Measurements from ENCODE around the gene SMARCA2.

The SMARCA2 gene

DNA sequence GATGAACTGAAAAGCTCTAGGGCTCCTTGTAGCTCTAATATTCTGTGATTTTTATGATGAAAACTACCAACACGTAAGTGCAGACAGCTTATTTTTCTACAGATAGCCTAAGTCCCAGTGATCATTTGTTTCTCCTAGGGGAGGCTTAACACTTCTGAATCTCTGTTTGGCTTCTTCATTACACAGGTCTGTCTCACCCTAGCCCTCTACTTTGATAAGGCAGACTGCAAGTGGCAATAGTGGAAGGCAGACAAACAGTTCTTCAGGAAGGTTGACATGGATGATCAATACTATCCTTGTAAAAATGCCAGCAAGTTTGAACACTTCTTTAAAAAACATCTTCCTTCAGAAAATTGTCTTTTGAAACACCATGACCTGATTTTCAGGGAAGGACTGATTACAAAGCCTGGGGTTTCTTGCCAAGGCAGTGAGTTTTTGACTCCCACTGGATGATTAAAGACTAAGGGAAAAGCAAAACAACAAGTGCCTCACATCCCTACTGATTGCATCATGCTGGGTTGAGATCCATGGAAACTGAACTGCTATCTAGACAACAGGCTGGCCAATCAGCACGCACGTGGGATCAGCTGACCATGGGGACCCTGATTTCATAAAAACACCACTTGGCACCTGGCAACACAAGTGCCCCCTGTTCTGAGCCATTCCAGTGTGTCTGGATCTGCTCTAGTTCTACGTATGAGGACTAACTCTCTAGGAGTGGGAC, 212.2 kb downstream of the SMARCA2 start:
- Histone ChIP-seq H3K9ac (ENCODE audit: low read length) (no peak overlapping the region), H3K27me3 (ENCODE audit: control insufficient read depth, insufficient read depth, low read length) (no peaks in the 10 kb centered on the region), H3K36me3 (ENCODE audit: control insufficient read depth, insufficient read depth, low read length) (no peaks in the 10 kb centered on the region), H3K4me3 (ENCODE audit: low read length) (no peak overlapping the region), H3K4me1 (ENCODE audit: control insufficient read depth, insufficient read depth, low read length) (peaks cover 21% of the 10 kb centered on the region), H3K9me3 (ENCODE audit: control insufficient read depth, low read length) (no peaks in the 10 kb centered on the region)

DNA sequence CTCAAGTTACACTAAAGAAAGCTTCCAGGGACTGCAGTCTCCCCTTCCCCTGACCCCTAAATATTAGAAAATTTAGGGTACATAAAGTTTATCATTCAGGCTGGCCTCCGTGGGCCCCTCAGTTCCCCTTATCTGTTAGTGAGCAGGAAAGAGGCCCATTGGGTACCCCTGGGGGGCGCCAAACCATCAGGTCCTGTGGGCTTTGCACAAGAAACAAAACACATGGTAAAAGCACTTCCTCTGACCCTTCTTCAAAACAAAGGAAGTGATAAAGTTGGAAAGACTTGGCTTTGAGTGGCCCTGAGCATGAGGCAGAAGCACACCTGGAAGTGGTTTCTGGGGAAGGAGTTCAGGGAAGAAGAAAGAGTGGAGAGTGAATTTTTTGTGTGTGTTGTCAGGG, 213.0 kb downstream of the SMARCA2 start:
- Histone ChIP-seq H3K4me3 (ENCODE audit: low read length) (no peak overlapping the region), H3K36me3 (ENCODE audit: control insufficient read depth, insufficient read depth, low read length) (no peaks in the 10 kb centered on the region), H3K9me3 (ENCODE audit: control insufficient read depth, low read length) (no peaks in the 10 kb centered on the region), H3K9ac (ENCODE audit: low read length) (no peak overlapping the region), H3K27me3 (ENCODE audit: control insufficient read depth, insufficient read depth, low read length) (no peaks in the 10 kb centered on the region), H3K4me1 (ENCODE audit: control insufficient read depth, insufficient read depth, low read length) (peaks cover 21% of the 10 kb centered on the region)

DNA sequence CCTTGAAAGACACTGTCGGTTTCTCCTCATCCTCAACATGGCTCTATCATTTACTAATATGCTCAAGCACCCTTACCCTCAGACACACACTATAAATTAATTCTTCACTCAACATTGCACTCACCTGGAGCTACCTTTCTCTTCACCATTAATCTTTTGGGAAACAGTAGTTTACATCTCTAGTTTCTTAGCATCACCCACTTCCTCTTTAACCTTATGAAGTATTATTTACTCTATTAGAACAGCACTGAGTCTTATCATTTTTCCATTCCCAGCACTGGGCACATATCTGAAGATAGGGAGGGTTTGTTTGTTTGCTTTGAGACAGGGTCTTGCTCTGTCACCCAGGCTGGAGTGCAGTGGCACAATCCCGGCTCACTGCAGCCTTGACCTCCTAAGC, 213.5 kb downstream of the SMARCA2 start:
- Histone ChIP-seq H3K9ac (ENCODE audit: low read length) (no peak overlapping the region), H3K4me1 (ENCODE audit: control insufficient read depth, insufficient read depth, low read length) (peaks cover 21% of the 10 kb centered on the region)

DNA sequence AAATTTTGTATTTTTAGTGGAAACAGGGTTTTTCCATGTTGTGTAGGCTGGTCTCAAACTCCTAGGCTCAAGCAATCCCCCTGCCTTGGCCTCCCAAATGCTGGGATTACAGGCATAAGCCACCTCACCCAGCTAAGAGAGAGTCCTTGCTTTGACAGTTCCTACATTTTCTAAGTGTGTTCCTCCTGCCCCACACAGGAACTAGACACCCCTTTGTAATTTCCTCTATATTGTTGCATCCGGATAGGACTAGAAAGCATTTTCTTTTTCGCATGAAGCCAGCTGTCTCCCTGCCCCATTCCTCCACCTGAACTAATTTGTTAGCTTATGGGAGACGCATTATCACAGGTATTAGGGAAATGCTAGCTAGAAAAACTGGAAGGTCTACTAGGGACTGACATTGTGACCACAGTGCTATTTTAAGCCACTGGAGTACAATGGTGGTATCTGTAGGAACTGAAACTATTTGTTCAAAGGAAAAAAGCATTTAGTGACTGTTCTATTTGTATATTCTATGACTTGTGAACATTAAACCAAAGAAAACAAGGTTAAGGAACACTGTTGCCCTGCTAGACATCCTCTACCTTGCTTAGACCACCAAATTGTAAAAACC, 214.1 kb downstream of the SMARCA2 start:
- Histone ChIP-seq H3K9ac (ENCODE audit: low read length) (no peak overlapping the region), H3K36me3 (ENCODE audit: control insufficient read depth, insufficient read depth, low read length) (no peaks in the 10 kb centered on the region), H3K4me1 (ENCODE audit: control insufficient read depth, insufficient read depth, low read length) (peaks cover 21% of the 10 kb centered on the region), H3K9me3 (ENCODE audit: control insufficient read depth, low read length) (no peaks in the 10 kb centered on the region), H3K4me3 (ENCODE audit: low read length) (no peak overlapping the region), H3K27me3 (ENCODE audit: control insufficient read depth, insufficient read depth, low read length) (no peaks in the 10 kb centered on the region)

More for the DNA sequence above, 213.5 kb downstream of the SMARCA2 start:
- Histone ChIP-seq H3K27me3 (ENCODE audit: control insufficient read depth, insufficient read depth, low read length) (no peaks in the 10 kb centered on the region), H3K4me3 (ENCODE audit: low read length) (no peak overlapping the region), H3K36me3 (ENCODE audit: control insufficient read depth, insufficient read depth, low read length) (no peaks in the 10 kb centered on the region), H3K9me3 (ENCODE audit: control insufficient read depth, low read length) (no peaks in the 10 kb centered on the region)

DNA sequence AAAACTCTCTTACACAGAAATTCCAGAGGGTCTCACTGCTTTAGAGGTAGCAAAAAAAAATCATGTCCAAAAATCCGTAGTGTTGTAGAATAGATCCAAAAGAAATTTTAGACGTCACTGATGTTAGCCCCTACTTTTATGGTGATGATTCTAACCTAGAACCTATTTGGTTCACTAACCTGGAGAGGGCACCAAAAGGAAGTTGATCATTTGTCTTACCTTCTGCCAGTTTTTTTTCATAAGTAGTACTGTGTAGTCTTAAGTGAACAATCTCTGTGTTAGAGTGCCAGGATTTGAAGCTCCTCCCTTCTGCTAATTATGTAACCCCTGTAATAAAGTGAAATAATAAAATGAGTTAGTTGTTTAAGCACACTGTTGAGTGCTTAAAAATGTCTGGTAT, 215.2 kb downstream of the SMARCA2 start:
- Histone ChIP-seq H3K9ac (ENCODE audit: low read length) (no peak overlapping the region), H3K4me3 (ENCODE audit: low read length) (no peak overlapping the region), H3K27me3 (ENCODE audit: control insufficient read depth, insufficient read depth, low read length) (no peaks in the 10 kb centered on the region), H3K9me3 (ENCODE audit: control insufficient read depth, low read length) (no peaks in the 10 kb centered on the region), H3K4me1 (ENCODE audit: control insufficient read depth, insufficient read depth, low read length) (peaks cover 21% of the 10 kb centered on the region), H3K36me3 (ENCODE audit: control insufficient read depth, insufficient read depth, low read length) (no peaks in the 10 kb centered on the region)

DNA sequence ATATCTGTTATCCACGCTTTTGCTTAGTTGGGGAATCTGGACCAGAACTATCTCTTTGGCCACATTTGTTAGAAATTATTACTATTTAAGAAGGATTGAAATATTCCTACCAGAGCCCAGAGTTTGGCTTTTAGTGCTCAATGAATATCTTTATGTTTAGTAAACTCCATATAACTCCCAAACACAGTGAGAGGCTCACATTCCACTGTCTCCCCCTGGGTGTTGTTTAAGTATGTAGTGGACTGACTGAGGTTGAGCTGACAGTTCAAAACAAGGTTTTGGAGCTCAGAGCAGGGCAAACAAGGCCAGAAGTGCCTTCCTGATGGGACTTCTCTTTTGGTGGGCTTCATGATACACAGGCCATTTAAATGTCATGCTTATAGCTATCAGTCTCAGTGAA, 216.0 kb downstream of the SMARCA2 start:
- Histone ChIP-seq H3K36me3 (ENCODE audit: control insufficient read depth, insufficient read depth, low read length) (no peaks in the 10 kb centered on the region), H3K9ac (ENCODE audit: low read length) (no peak overlapping the region), H3K4me1 (ENCODE audit: control insufficient read depth, insufficient read depth, low read length) (peaks cover 21% of the 10 kb centered on the region), H3K27me3 (ENCODE audit: control insufficient read depth, insufficient read depth, low read length) (no peaks in the 10 kb centered on the region), H3K4me3 (ENCODE audit: low read length) (no peak overlapping the region), H3K9me3 (ENCODE audit: control insufficient read depth, low read length) (no peaks in the 10 kb centered on the region)

DNA sequence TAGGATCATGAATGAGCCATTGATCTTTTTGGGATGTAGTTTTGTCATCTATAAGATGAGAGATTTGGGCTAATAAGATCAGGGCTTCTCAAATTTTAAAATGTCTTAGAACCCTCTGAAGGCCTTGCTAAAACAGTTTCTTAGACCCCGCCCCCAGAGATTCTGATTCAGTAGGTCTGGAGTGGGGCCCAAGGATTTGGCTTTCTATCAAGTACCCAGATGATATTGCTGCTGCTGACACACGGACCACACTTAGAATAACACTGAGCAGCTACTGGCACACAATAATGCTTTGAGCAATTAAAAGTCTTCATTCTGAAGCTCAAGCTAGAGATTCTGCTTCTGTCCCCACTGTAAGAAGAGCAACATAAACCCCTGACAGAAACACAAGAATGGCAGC, 216.7 kb downstream of the SMARCA2 start:
- Histone ChIP-seq H3K4me1 (ENCODE audit: control insufficient read depth, insufficient read depth, low read length) (peaks cover 21% of the 10 kb centered on the region), H3K4me3 (ENCODE audit: low read length) (no peak overlapping the region), H3K9me3 (ENCODE audit: control insufficient read depth, low read length) (no peaks in the 10 kb centered on the region), H3K27me3 (ENCODE audit: control insufficient read depth, insufficient read depth, low read length) (no peaks in the 10 kb centered on the region), H3K9ac (ENCODE audit: low read length) (no peak overlapping the region), H3K36me3 (ENCODE audit: control insufficient read depth, insufficient read depth, low read length) (no peaks in the 10 kb centered on the region)

DNA sequence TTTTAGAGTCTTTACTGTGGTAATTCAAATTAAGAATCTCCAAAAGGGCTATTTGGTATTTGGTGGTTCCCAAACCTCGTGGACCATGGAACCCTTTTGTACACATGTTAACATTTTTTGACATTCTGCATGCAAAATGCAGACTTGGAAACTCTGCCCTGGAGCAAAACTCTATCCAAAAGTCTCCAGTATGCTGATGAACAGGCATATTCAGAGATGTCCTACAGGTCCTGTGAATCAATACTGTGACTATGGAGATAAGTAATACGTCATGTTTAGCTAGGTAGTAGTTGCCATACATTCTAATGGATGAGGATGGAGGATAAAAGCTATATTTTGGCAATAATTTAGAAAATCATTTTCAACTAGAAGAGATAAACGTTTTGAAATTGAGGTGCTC, 218.1 kb downstream of the SMARCA2 start:
- Histone ChIP-seq H3K27me3 (ENCODE audit: control insufficient read depth, insufficient read depth, low read length) (no peaks in the 10 kb centered on the region), H3K9me3 (ENCODE audit: control insufficient read depth, low read length) (no peaks in the 10 kb centered on the region), H3K36me3 (ENCODE audit: control insufficient read depth, insufficient read depth, low read length) (no peaks in the 10 kb centered on the region), H3K4me1 (ENCODE audit: control insufficient read depth, insufficient read depth, low read length) (peaks cover 18% of the 10 kb centered on the region), H3K9ac (ENCODE audit: low read length) (no peak overlapping the region), H3K4me3 (ENCODE audit: low read length) (no peak overlapping the region)

DNA sequence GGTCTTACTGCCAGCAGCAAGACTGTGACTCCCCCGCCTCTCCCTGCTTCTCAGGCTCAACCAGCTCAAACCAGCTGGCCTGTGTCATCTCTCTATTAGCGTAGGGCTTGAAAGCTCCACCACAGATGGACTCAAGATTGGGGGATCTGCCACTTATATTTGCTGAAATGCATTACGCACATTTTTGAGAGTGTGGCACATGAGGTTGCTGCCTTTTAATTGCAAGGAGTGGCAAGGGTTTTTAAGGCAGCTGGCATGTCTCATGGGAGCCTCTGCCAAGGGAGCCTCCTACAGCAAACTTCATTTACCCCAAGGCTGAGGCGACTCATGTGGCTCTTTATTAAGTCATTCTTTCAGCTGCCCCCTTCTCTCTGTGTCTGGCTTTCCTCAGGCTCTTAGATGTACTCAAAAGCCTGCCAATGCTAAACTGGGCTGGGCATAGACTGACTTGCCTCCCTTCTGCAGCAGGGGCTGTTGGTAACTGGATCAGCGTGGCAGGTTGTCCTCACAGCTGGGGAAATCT, 219.3 kb downstream of the SMARCA2 start:
- no peaks in the 10 kb centered on the region for H3K9me3 ChIP-seq (ENCODE audit: control insufficient read depth, low read length)
- H3K4me3 ChIP-seq (ENCODE audit: low read length) = no peak overlapping the region
- no peak overlapping the region for H3K9ac ChIP-seq (ENCODE audit: low read length)
- no peaks in the 10 kb centered on the region for H3K36me3 ChIP-seq (ENCODE audit: control insufficient read depth, insufficient read depth, low read length)
- no peaks in the 10 kb centered on the region for H3K27me3 ChIP-seq (ENCODE audit: control insufficient read depth, insufficient read depth, low read length)
- H3K4me1 ChIP-seq (ENCODE audit: control insufficient read depth, insufficient read depth, low read length) = peaks cover 7% of the 10 kb centered on the region

DNA sequence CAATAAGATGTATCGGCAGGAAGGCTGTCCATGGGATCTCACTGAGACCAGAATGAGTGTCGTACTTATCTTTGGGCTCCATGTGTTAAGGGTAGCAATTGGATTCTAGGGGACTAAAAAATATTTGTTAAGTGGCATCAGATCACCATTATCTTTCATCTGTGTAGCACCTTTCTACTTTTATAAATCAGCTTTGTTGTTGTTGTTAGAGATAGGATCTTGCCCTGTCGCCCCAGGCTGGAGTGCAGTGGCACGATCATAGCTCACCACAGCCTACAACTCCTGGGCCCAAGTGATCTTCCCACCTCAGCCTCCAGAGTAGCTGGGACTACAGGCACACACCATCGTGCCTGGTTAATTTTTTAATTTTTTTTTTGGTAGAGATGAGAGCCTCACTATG, 220.5 kb downstream of the SMARCA2 start:
- H3K27me3 ChIP-seq (ENCODE audit: control insufficient read depth, insufficient read depth, low read length) = no peaks in the 10 kb centered on the region
- no peaks in the 10 kb centered on the region for H3K9me3 ChIP-seq (ENCODE audit: control insufficient read depth, low read length)
- H3K9ac ChIP-seq (ENCODE audit: low read length) = no peak overlapping the region
- H3K36me3 ChIP-seq (ENCODE audit: control insufficient read depth, insufficient read depth, low read length) = no peaks in the 10 kb centered on the region
- H3K4me3 ChIP-seq (ENCODE audit: low read length) = no peak overlapping the region
- no peaks in the 10 kb centered on the region for H3K4me1 ChIP-seq (ENCODE audit: control insufficient read depth, insufficient read depth, low read length)

DNA sequence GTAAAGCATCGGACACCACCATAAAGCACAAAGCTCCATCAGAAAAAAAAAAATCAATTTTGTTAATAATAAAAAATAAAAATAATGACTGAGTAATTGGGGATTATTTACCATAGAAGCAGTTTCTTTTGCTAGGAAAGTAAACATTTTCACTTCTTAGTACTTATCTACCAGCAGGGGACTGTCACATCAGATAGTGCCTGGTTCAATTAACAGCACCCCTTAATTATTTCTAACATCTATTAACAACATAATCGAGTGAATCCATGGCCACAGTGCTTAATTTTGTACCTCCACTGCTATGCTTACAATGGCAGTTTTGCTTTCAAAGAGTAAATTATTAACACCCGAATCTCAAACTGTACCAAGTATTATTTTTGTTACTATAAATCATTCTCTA, 221.7 kb downstream of the SMARCA2 start:
- Histone ChIP-seq H3K36me3 (ENCODE audit: control insufficient read depth, insufficient read depth, low read length) (no peaks in the 10 kb centered on the region), H3K4me1 (ENCODE audit: control insufficient read depth, insufficient read depth, low read length) (peaks cover 7% of the 10 kb centered on the region), H3K9ac (ENCODE audit: low read length) (no peak overlapping the region), H3K9me3 (ENCODE audit: control insufficient read depth, low read length) (no peaks in the 10 kb centered on the region), H3K27me3 (ENCODE audit: control insufficient read depth, insufficient read depth, low read length) (no peaks in the 10 kb centered on the region), H3K4me3 (ENCODE audit: low read length) (no peak overlapping the region)

DNA sequence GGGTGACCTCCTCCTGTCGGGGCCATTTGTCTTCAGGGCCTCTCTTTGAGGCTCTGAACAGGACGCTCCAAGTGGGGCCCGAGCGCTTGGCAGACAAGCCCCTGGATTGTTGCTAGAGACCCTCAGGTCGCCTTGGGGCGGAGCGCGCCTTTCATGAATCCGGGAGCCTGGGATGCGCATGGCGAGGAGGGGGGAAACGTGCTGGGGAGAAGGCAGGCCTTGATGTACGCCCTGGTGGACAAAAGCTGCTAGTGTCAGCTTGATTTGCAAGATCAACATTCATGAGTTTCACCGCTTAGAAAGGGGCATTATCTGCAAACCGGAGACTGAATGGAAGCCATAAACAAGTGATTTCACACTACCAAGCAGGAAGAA, 226.3 kb downstream of the SMARCA2 start:
- H3K36me3 ChIP-seq (ENCODE audit: control insufficient read depth, insufficient read depth, low read length) = no peaks in the 10 kb centered on the region
- H3K9me3 ChIP-seq (ENCODE audit: control insufficient read depth, low read length) = no peaks in the 10 kb centered on the region
- peak overlapping the region; percentile 39 for H3K4me3 ChIP-seq (ENCODE audit: low read length)
- H3K27me3 ChIP-seq (ENCODE audit: control insufficient read depth, insufficient read depth, low read length) = no peaks in the 10 kb centered on the region
- peaks cover 12% of the 10 kb centered on the region for H3K4me1 ChIP-seq (ENCODE audit: control insufficient read depth, insufficient read depth, low read length)
- H3K9ac ChIP-seq (ENCODE audit: low read length) = peak overlapping the region; percentile 69

Data from mucosa of stomach (tissue), 1 donor.